NCI-H82 treated with DMSO at 0.1 percent for 48 hours (cell line): Measurements from ENCODE around the gene DNAJB6.

Experiments used
- DNase-seq: peaks from one replicate; lab custom pipeline; 2025; ENCODE audit not compliant: unreplicated experiment; lab: John Stamatoyannopoulos, UW

DNAJB6 gene

GRCh38 chr7:157394246-157395191, 57.7 kb downstream of the DNAJB6 start:
- no peak for DNase-seq

- no peak for DNase-seq
Measured at GRCh38 chr7:157395206-157395605, 58.4 kb downstream of the DNAJB6 start.

DNA sequence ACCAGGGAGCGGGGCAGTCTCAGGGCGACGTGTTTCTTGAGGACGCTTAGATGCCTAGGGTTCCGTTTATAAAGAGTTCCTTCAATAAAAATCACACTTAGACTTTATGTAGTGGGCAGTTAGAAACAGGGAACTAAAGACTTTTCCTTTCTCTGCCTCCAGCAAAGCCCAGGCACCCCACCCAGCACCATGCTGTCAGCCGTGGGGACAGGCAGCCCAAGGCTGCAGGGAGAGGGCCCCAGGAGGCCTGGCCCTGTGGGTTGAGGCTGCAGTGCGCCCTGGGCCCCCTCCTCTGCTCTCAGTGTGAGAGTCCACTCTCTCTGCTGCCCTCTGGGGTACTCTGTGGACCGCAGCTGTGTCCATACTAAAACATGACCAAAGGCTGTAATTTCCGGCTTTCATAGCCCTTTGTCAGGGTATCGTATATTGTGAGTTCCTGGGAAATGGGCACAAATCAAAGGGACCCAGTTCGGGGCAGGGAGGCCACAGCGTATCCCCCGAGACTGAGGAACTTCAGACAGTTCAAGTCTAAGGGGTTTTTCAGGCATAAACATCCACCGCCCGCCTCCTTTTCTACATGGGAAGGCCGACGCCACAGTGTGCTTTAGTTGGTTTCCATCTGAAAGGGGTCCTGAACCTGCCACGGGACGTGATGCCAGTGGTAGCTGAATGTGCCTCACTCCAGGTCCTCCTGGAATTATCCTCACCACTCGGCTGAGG, 59.7 kb downstream of the DNAJB6 start:
- DNase-seq: no peak

GRCh38 chr7:157397036-157397720, 60.4 kb downstream of the DNAJB6 start:
- no peak for DNase-seq

DNA sequence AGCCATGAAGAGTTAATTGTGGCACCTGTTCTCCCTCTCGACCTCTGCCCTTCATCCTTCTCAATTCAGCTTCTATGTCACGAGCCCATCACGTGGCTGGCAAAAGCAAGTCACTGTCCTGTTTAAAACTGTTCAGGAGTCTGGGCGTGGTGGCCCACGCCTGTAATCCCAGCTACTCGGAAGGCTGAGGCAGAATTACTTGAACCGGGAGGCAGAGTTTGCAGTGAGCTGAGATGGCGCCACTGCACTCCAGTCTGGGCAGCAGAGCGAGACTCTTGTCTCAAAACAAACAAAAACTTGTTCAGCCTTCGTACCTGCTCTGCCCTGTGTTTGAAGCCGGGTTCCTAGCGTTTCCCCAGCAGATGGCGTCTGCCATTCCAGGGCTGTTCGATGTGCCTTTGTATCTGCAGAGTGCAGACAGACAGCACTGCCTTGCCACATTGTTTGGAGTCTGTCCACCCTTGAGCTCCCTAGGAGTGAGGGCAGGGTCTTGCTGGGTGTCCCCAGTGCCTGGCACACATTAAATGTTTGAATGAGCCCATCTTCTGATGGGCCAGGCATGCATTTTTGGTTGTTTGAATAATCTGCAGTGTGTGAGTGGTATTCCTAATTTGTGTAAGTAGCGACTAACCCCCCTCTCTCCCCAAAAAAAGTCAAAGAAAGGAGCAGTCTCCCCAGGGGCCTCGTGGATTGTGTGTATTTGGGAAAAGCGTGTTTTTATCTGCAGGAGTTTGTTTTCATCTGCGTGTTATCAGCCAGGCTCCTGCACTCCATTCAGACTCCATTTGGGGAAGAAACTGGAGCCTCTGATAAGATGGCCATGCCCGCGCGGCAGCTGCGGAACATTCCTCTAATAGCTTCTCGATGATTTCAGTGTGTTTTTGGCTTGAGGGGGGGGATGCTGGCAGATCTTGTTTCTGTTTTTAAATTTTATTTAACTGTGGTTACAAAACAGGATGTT, 61.2 kb downstream of the DNAJB6 start:
- DNase-seq: no peak

DNA sequence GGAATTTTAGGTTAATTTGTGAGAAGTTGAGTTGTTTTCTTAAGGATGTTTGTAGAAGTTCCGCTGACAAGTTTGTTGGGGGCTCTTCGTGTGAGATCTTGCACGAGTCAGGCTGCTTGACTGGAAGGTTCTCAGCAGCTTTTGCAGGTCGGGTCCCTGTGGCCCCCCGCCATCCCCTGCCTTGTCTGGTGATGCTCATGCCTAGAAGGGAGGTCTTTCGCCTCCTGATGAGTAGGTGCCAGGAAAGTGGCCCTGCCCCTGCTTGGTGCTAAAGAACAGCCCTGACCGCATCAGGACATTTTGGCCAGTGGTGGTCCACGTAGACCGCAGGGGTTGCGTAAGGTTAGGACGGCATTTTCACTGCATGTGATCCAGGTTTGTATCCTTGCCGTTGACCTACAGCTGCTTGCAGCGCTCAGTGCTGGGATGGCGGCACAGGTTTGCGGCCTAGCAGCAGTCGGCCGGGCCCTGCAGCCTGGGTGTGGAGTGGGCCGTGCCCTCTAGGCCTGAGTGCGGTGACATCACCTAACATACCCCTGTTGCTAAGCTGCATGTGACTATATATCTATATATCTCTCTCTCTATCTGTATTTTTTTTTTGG, 62.4 kb downstream of the DNAJB6 start:
- DNase-seq: no peak

- no peak for DNase-seq
Measured at GRCh38 chr7:157400171-157400860, 63.5 kb downstream of the DNAJB6 start.

GRCh38 chr7:157401567-157402387, 65.0 kb downstream of the DNAJB6 start:
- no peak for DNase-seq

DNA sequence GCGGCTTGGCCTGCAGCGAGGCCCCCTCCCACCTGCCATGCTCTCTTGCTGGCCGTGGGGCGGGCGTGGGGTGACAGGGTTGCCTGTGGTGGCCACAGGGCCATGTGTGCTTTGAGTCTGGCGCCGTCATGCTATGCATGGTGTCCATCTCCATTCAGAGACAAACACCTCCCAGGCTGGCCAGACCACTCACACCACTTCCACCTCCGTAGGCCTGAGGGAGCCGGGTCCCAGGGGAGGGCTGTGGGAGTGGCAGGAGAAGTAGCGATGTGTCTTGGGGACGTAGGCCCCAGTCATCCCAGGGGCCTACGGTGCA, 65.5 kb downstream of the DNAJB6 start:
- no peak for DNase-seq

DNA sequence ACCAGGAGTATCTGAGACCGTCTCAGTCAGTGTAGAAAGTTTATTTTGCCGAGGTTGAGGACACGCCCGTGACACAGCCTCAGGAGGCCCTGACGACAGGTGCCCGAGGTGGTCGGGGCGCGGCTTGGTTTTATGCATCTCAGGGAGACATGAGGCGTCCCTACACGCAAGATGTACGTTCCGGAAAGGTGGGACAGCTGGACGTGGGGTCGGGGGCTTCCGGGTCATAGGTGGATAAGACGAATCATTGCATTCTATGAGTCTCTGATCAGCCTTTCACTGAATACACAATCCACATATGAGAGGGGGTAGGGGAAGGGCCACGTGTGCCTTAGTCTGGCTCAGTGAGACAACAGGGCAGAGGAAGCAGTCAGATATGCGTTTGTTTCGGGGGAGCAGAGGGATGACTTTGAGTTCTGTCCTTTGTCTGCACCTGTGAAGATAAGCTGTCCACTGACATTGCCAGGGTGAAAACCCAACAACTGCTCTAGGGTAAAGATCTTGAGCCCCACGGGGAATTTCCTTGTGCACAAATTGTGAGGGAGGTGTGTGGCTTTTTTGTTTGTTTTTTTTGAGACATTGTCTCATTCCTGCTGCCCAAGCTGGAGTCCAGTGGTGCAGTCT, 66.2 kb downstream of the DNAJB6 start:
- DNase-seq: no peak

DNA sequence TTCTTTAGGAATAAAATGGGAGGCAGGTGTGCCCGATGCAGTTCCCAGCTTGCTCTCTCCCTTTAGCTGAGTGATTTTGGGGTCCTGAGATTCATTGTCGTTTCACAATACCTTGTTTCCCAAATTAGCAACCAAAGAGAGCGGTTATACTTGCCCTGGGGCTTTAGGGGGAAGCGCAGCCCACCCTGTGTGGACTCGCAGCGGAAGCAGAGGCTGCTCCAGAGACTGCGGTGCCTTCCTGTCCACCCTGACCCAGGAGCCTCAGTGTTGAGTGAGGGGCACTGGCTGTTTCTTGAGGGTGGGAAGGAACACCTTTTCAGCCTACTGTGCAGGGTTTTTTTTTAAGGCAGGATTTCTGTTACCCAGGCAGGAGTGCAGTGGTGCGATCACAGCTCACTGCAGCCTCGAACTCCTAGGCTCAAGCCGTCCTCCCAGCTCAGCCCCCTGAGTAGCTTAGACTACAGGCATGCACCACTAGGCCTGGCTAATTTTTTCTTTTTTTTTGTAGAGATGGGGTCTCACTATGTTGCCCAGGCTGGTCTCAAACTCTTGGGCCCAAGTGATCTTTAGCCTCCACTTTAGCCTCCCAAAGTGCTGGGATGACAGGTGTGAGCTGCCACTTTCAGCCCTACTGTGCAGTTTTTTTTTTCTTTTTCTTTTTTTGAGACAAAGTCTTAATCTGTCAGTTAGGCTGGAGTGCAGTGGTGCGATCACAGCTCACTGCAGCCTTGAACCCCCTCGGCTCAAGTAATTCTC, 67.0 kb downstream of the DNAJB6 start:
- no peak for DNase-seq

- no peak for DNase-seq
Measured at GRCh38 chr7:157404845-157405481, 68.2 kb downstream of the DNAJB6 start.

DNA sequence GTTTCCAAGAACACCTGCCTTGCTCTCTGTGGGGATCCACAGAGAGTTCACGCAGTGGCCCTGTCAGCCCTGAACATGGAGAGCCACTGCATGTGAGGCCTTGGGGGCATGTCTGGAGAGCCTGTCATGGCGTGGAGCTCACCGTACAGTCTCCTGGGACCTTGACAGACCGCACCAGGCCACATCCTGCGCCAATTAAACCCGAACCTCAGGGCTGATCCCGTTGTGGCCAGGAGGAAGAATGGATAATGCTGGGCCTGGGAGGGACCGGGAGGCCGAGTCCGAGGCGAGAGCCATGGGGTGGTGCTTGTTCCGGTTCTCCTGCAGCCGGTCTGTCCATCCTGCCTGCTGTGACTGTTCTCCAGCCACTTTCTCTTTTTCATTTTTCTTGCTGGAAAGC, 68.7 kb downstream of the DNAJB6 start:
- DNase-seq: no peak

GRCh38 chr7:157405914-157406810, 69.4 kb downstream of the DNAJB6 start:
- DNase-seq: no peak

DNA sequence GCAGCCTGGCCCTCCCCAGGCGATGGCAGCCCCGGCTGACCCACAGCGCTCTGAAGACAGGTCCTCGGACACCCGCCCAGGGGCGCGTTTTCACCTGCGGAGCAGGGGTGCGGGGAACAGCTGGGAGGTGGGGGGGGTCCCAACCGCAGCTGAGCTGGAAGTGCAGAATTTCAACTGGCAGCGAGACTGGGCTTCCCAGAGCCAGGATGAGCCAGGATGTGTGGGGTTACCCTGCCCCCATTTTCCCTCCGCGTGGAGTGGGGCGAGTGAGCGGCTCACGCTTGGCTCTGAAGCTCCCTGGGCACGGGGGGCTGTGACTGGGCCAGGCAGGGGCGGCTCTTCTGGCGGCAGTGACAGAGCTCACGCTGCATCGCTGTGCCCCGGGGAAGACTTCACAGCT, 70.2 kb downstream of the DNAJB6 start:
- no peak for DNase-seq
